ENCODE measurements around the gene CKMT1A. TPM values are rescaled to one million over a fixed set of nuclear protein-coding genes. Genes with fewer than 3 reads are reported as not detected.
A peak's percentile ranks its signal among the peaks of the same experiment; 100 is the strongest.

The CKMT1A gene
- total and polyA plus RNA-seq, 2 of the 4 experiments (the other 2 are of a cell fraction): not detected

GRCh38 chr15:43748376-43748775, 54.7 kb downstream of the CKMT1A start:
- no peak overlapping the region for H2AK9ac ChIP-seq (replicated peaks; ENCODE audit: low read depth, low read length, poor library complexity)
- H3K4ac ChIP-seq (ENCODE audit: low read depth, low read length): no peak overlapping the region
- no peak overlapping the region for H2BK20ac ChIP-seq (ENCODE audit: low read depth, low read length)
- H3K27me3 ChIP-seq (ENCODE audit: control insufficient read depth, insufficient read depth, low read length): no peaks in the 10 kb centered on the region
- intact Hi-C loops (cut with micrococcal nuclease): no loop called here
- ATAC-seq (ENCODE audit: low read depth): no peak
- ChIA-PET CTCF (no interaction called here), POLR2A (ENCODE audit: unreplicated experiment) (no interaction called here)
- peak overlapping the region; percentile 36 for H3K4me2 ChIP-seq (ENCODE audit: low read depth, low read length)
- H3K14ac ChIP-seq (replicated peaks; ENCODE audit: low read depth, low read length): no peak overlapping the region
- peaks cover 1 to 44% of the 10 kb centered on the region in 2 experiments; a peak in 3 of 4 replicates for H3K79me1 ChIP-seq (ENCODE audit: low read depth in 1 of 2, low read length in 2 of 2)
- no TSS peak for BruUV-seq (replicated peaks)
- H3K27ac ChIP-seq (ENCODE audit: insufficient read depth, low read length): no peak overlapping the region
- H3K9me1 ChIP-seq (ENCODE audit: insufficient read depth, low read length): peaks cover 7% of the 10 kb centered on the region; the same call in 1 of the 2 replicates
- peaks cover 7% of the 10 kb centered on the region for H3K4me1 ChIP-seq (ENCODE audit: control insufficient read depth, insufficient read depth, low read length)
- peak; percentile 24 for DNase-seq
- H3K4me3 ChIP-seq (ENCODE audit: insufficient read depth, low read depth, low read length): no peak overlapping the region
- no peak overlapping the region for H3K56ac ChIP-seq (ENCODE audit: extremely low read depth, insufficient read depth, low read length)
- no CpG with 5 or more reads among the region's 3 CpGs for WGBS, 2 experiments (ENCODE audit: extremely low coverage in 2 of 2, insufficient read length in 1 of 2)
- H4K8ac ChIP-seq (ENCODE audit: low read depth in 2 of 2, low read length in 2 of 2): no peak overlapping the region
- in situ Hi-C loops (cut with MboI; ENCODE audit: low sequenced_read_pairs): no loop called here
- H3K18ac ChIP-seq (ENCODE audit: low read depth, low read length): no peak overlapping the region
- no peak overlapping the region for H4K5ac ChIP-seq (ENCODE audit: low read depth, low read length)
- TF ChIP-seq RAD21 (IDR thresholded peaks at IDR 0.05; ENCODE audit: low read length): no peak
- TF ChIP-seq NFE2L2 (IDR thresholded peaks at IDR 0.05; ENCODE audit: low read depth, low read length): no peak
- TF ChIP-seq RFX5 (IDR thresholded peaks at IDR 0.05; ENCODE audit: low read depth, low read length): no peak
- TF ChIP-seq BHLHE40 (IDR thresholded peaks at IDR 0.05; ENCODE audit: low read depth, low read length): no peak
- TF ChIP-seq MAZ (IDR thresholded peaks at IDR 0.05; ENCODE audit: borderline replicate concordance, low read depth, low read length): no peak
- no peak for TF ChIP-seq RCOR1 (IDR thresholded peaks at IDR 0.05; ENCODE audit: insufficient replicate concordance, low read length)
- no peak for TF ChIP-seq CHD1 (IDR thresholded peaks at IDR 0.05; ENCODE audit: low read depth, low read length)
- TF ChIP-seq USF2 (IDR thresholded peaks at IDR 0.05; ENCODE audit: low read depth, low read length): no peak
- TF ChIP-seq ELK1 (IDR thresholded peaks at IDR 0.05; ENCODE audit: borderline replicate concordance, low read depth, low read length): no peak
- TF ChIP-seq SMC3 (IDR thresholded peaks at IDR 0.05; ENCODE audit: low read depth, low read length): no peak
- TF ChIP-seq MAFK (IDR thresholded peaks at IDR 0.05; ENCODE audit: low read depth, low read length): no peak
- no peak for TF ChIP-seq POLR2A (IDR thresholded peaks at IDR 0.05; ENCODE audit: low read depth, low read length)
- no peak overlapping the region for H2BK15ac ChIP-seq (ENCODE audit: low read depth, low read length)
- H3K36me3 ChIP-seq (ENCODE audit: control insufficient read depth, insufficient read depth, low read length): peaks cover 6% of the 10 kb centered on the region
- no peak overlapping the region for H3K9ac ChIP-seq (ENCODE audit: low read depth, low read length)
- H2AFZ ChIP-seq (replicated peaks; ENCODE audit: low read length, poor library complexity): no peak overlapping the region
- H2BK120ac ChIP-seq (ENCODE audit: low read depth, low read length): no peak overlapping the region
- dilution Hi-C loops (cut with HindIII; ENCODE audit: low sequenced_read_pairs, unreplicated experiment): no loop called here
- H2AK5ac ChIP-seq (ENCODE audit: low read depth, low read length): no peak overlapping the region
- H4K91ac ChIP-seq (ENCODE audit: insufficient read depth, low read depth, low read length): no peak overlapping the region
- no peak overlapping the region for H3K23ac ChIP-seq (ENCODE audit: low read depth, low read length)
- H2BK5ac ChIP-seq (ENCODE audit: low read depth, low read length, poor library complexity, severe bottlenecking): no peak overlapping the region
- no peaks in the 10 kb centered on the region for H3K9me3 ChIP-seq (ENCODE audit: control insufficient read depth, insufficient read depth, low read length)
- peaks cover 64% of the 10 kb centered on the region for H4K20me1 ChIP-seq (ENCODE audit: insufficient read depth, low read length)
